ENCODE measurements around the gene VAMP5. TPM values are rescaled to one million over a fixed set of nuclear protein-coding genes. Genes with fewer than 3 reads are reported as not detected.
"Not testable (repeated sequence)": the region's sequence is repeated elsewhere in the genome, so short reads cannot be mapped to it uniquely, and the experiment has no call there.

Gene VAMP5
- total and polyA plus RNA-seq, 12 donors: 25.8 to 146 (median 39.4) TPM

GRCh38 chr2:85589181-85589580 is 5.0 kb downstream of the VAMP5 start:
- H3K4me3 ChIP-seq: no peak overlapping the region
- H3K9me3 ChIP-seq: no peaks in the 10 kb centered on the region
- H3K36me3 ChIP-seq: peaks cover 0 to 18% (median 0%) of the 10 kb centered on the region in 9 donors
- no peak for TF ChIP-seq CTCF (IDR thresholded peaks at IDR 0.05)
- DNase-seq: no peak
- peaks cover 17 to 90% (median 80%) of the 10 kb centered on the region in 9 donors for H3K4me1 ChIP-seq
- ATAC-seq: peak in 1 of 8 donors; percentile 41
- peak overlapping the region; percentile 63 to 97 (median 86) for H3K27ac ChIP-seq
- no peaks in the 10 kb centered on the region for H3K27me3 ChIP-seq
- intact Hi-C loops (cut with DNase I): no loop called here
- 77 to 84% methylated on average over 4 of the region's 4 CpGs for WGBS, 2 donors

- 38 to 47% methylated on average over 7 of the region's 7 CpGs for WGBS, 2 donors
- peak; percentile 24 to 69 for DNase-seq
- Histone ChIP-seq H3K36me3 (peaks cover 0 to 18% (median 0%) of the 10 kb centered on the region in 9 donors), H3K9me3 (no peaks in the 10 kb centered on the region), H3K4me3 (peak overlapping the region in 3 of 10 donors; percentile 0 to 15 (median 14)), H3K4me1 (peaks cover 16 to 92% (median 82%) of the 10 kb centered on the region in 9 donors), H3K27ac (peak overlapping the region; percentile 63 to 97 (median 86)), H3K27me3 (no peaks in the 10 kb centered on the region)
- intact Hi-C loops (cut with DNase I): no loop called here
- no peak for TF ChIP-seq CTCF (IDR thresholded peaks at IDR 0.05)
- peak in 7 of 8 donors; percentile 19 to 57 (median 37) for ATAC-seq
Measured at GRCh38 chr2:85589982-85590791, 6.0 kb downstream of the VAMP5 start.

GRCh38 chr2:85590950-85591349 is 6.7 kb downstream of the VAMP5 start:
- Histone ChIP-seq H3K27ac (peak overlapping the region; percentile 63 to 97 (median 86)), H3K4me1 (peaks cover 9 to 84% (median 75%) of the 10 kb centered on the region in 9 donors), H3K4me3 (peak overlapping the region in 3 of 10 donors; percentile 0 to 14 (median 3)), H3K27me3 (no peaks in the 10 kb centered on the region), H3K36me3 (peaks cover 0 to 18% (median 0%) of the 10 kb centered on the region in 9 donors), H3K9me3 (no peaks in the 10 kb centered on the region)
- ATAC-seq (no peak), DNase-seq (no peak)
- intact Hi-C loops (cut with DNase I): no loop called here
- TF ChIP-seq CTCF (IDR thresholded peaks at IDR 0.05): no peak
- 71 to 85% methylated on average over 2 of the region's 2 CpGs for WGBS, 2 donors

GRCh38 chr2:85591563-85591962 is 7.3 kb downstream of the VAMP5 start:
- WGBS, 2 donors: 51 to 72% methylated on average over 12 of the region's 12 CpGs
- intact Hi-C loops (cut with DNase I): no loop called here
- Histone ChIP-seq H3K36me3 (peaks cover 0 to 20% (median 0%) of the 10 kb centered on the region in 9 donors), H3K4me1 (peaks cover 8 to 84% (median 75%) of the 10 kb centered on the region in 9 donors), H3K27me3 (no peaks in the 10 kb centered on the region), H3K27ac (peak overlapping the region; percentile 63 to 97 (median 86)), H3K9me3 (no peaks in the 10 kb centered on the region), H3K4me3 (no peak overlapping the region)
- DNase-seq: peak in 1 of 2 donors; percentile 38
- ATAC-seq: no peak
- TF ChIP-seq CTCF (IDR thresholded peaks at IDR 0.05): no peak

- intact Hi-C loops (cut with DNase I); H3K4me3 ChIP-seq; H3K9me3 ChIP-seq; DNase-seq; ATAC-seq; H3K27me3 ChIP-seq: not testable (repeated sequence)
- H3K27ac ChIP-seq: peak overlapping the region in 9 of 10 donors; percentile 63 to 97 (median 91)
- H3K36me3 ChIP-seq: peaks cover 0 to 28% (median 2%) of the 10 kb centered on the region in 9 donors
- peaks cover 8 to 84% (median 75%) of the 10 kb centered on the region in 9 donors for H3K4me1 ChIP-seq
- WGBS, 2 donors: 93 to 96% methylated on average over 9 of the region's 9 CpGs
Measured at GRCh38 chr2:85592299-85592698, 8.1 kb downstream of the VAMP5 start.

Data from heart right ventricle (tissue), 16 donors.